ENCODE measurements around the gene AKAP13. TPM values are rescaled to one million over a fixed set of nuclear protein-coding genes. Genes with fewer than 3 reads are reported as not detected.

Gene AKAP13
- total and polyA plus RNA-seq, 7 donors: 18.2 to 126 (median 93.7) TPM

- intact Hi-C loops (cut with DNase I): no loop called here
- DNase-seq (no peak), ATAC-seq (no peak)
- Histone ChIP-seq H3K9me3 (no peaks in the 10 kb centered on the region), H3K36me3 (ENCODE audit: insufficient read depth in 1 of 2, low read depth in 1 of 2) (no peaks in the 10 kb centered on the region), H3K4me1 (peaks cover 19% of the 10 kb centered on the region), H3K27ac (no peak overlapping the region), H3K27me3 (ENCODE audit: insufficient read depth in 3 of 3, low read length in 2 of 3) (no peaks in the 10 kb centered on the region), H3K4me3 (no peak overlapping the region)
- TF ChIP-seq CTCF (IDR thresholded peaks at IDR 0.05): no peak
- WGBS, 3 donors: 84 to 95% (median 91%) methylated on average over 2 of the region's 2 CpGs
Measured at GRCh38 chr15:85383470-85384148, 3.2 kb downstream of the AKAP13 start.

- 83 to 89% (median 83%) methylated on average over 7 of the region's 7 CpGs for WGBS, 3 donors
- Histone ChIP-seq H3K36me3 (ENCODE audit: insufficient read depth in 1 of 2, low read depth in 1 of 2) (no peaks in the 10 kb centered on the region), H3K4me1 (peaks cover 27% of the 10 kb centered on the region), H3K4me3 (no peak overlapping the region), H3K9me3 (no peaks in the 10 kb centered on the region), H3K27ac (no peak overlapping the region), H3K27me3 (ENCODE audit: insufficient read depth in 3 of 3, low read length in 2 of 3) (no peaks in the 10 kb centered on the region)
- TF ChIP-seq CTCF (IDR thresholded peaks at IDR 0.05): no peak
- DNase-seq: no peak
- intact Hi-C loops (cut with DNase I): no loop called here
- no peak for ATAC-seq
Measured at GRCh38 chr15:85386261-85386660, 5.9 kb downstream of the AKAP13 start.

- no peak for TF ChIP-seq CTCF (IDR thresholded peaks at IDR 0.05)
- 67 to 84% (median 75%) methylated on average over 5 of the region's 5 CpGs for WGBS, 3 donors
- peaks cover 14% of the 10 kb centered on the region for H3K4me1 ChIP-seq
- H3K27me3 ChIP-seq (ENCODE audit: insufficient read depth in 3 of 3, low read length in 2 of 3): no peaks in the 10 kb centered on the region
- ATAC-seq (peak in 1 of 4 donors; percentile 21), DNase-seq (no peak)
- no peaks in the 10 kb centered on the region for H3K9me3 ChIP-seq
- intact Hi-C loops (cut with DNase I): no loop called here
- no peak overlapping the region for H3K4me3 ChIP-seq
- H3K36me3 ChIP-seq (ENCODE audit: insufficient read depth in 1 of 2, low read depth in 1 of 2): no peaks in the 10 kb centered on the region
- H3K27ac ChIP-seq: no peak overlapping the region
Measured at GRCh38 chr15:85388566-85389305, 8.3 kb downstream of the AKAP13 start.

GRCh38 chr15:85389306-85389650 lies 8.9 kb downstream of the AKAP13 start:
- H3K4me1 ChIP-seq: peaks cover 16% of the 10 kb centered on the region
- H3K36me3 ChIP-seq (ENCODE audit: insufficient read depth in 1 of 2, low read depth in 1 of 2): no peaks in the 10 kb centered on the region
- H3K27ac ChIP-seq: no peak overlapping the region
- DNase-seq (no peak), ATAC-seq (no peak)
- H3K9me3 ChIP-seq: no peaks in the 10 kb centered on the region
- no peak for TF ChIP-seq CTCF (IDR thresholded peaks at IDR 0.05)
- no peak overlapping the region for H3K4me3 ChIP-seq
- WGBS, 3 donors: 71 to 85% (median 77%) methylated on average over 2 of the region's 2 CpGs
- H3K27me3 ChIP-seq (ENCODE audit: insufficient read depth in 3 of 3, low read length in 2 of 3): no peaks in the 10 kb centered on the region
- intact Hi-C loops (cut with DNase I): no loop called here
